SK-N-SH treated with all-trans-retinoic acid at 6 μM for 48 hours (cell line): Measurements from ENCODE around the gene WASF1.
A peak's percentile ranks its signal among the peaks of the same experiment; 100 is the strongest.
"Not testable (repeated sequence)": the region's sequence is repeated elsewhere in the genome, so short reads cannot be mapped to it uniquely, and the experiment has no call there.

Experiments
- ATAC-seq: fragments of 200-7000 bp; cut with Tn5 transposase; 3 replicates; pipeline ENCODE4 v1.9.1; 2020; ENCODE audit warnings: mild to moderate bottlenecking, moderate library complexity
- ARNTL ChIP-seq: fragments of 450-650 bp; formaldehyde crosslinking; IDR thresholded peaks from 2 replicates; pipeline ENCODE4 v1.5.0; 2020; ENCODE audit warnings: low read depth, mild to moderate bottlenecking, moderate library complexity, borderline replicate concordance
- BACH2 ChIP-seq: fragments of 250-450 bp; sonication (Bioruptor Pico); IDR thresholded peaks from 2 replicates; pipeline ENCODE4 v1.9.0; 2021; ENCODE audit warnings: mild to moderate bottlenecking, borderline replicate concordance
- CREB5 ChIP-seq: fragments of 250-450 bp; sonication (Bioruptor Pico); IDR thresholded peaks from 2 replicates; pipeline ENCODE4 v1.5.1; 2020; ENCODE audit warnings: low read depth, mild to moderate bottlenecking, moderate library complexity
- CSDC2 ChIP-seq: fragments of 250-450 bp; sonication (Bioruptor Pico); IDR thresholded peaks from 2 replicates; pipeline ENCODE4 v1.5.0; 2020; ENCODE audit warnings: mild to moderate bottlenecking, moderate library complexity
- CSRNP3 ChIP-seq: fragments of 250-450 bp; sonication (Bioruptor Pico); IDR thresholded peaks from 2 replicates; pipeline ENCODE4 v1.5.1; 2021; ENCODE audit warnings: mild to moderate bottlenecking, moderate library complexity
- ESRRG ChIP-seq: fragments of 250-450 bp; sonication (Bioruptor Pico); IDR thresholded peaks from 2 replicates; pipeline ENCODE4 v1.6.1; 2021; ENCODE audit warnings: mild to moderate bottlenecking
- GLIS3 ChIP-seq: fragments of 250-450 bp; sonication (Bioruptor Pico); IDR thresholded peaks from 2 replicates; pipeline ENCODE4 v1.5.0; 2020; ENCODE audit warnings: mild to moderate bottlenecking, moderate library complexity
- ISL1 ChIP-seq: fragments of 250-450 bp; sonication (Bioruptor Pico); IDR thresholded peaks from 2 replicates; pipeline ENCODE4 v2.1.2; 2022; ENCODE audit warnings: mild to moderate bottlenecking, moderate library complexity
- OSR1 ChIP-seq: fragments of 250-450 bp; sonication (Bioruptor Pico); IDR thresholded peaks from 2 replicates; pipeline ENCODE4 v1.8.0; 2022; ENCODE audit warnings: moderate library complexity, mild to moderate bottlenecking, inconsistent platforms
- POU6F1 ChIP-seq: fragments of 250-450 bp; sonication (Bioruptor Pico); IDR thresholded peaks from 2 replicates; pipeline ENCODE4 v1.8.0; 2021; ENCODE audit warnings: low read depth, mild to moderate bottlenecking, moderate library complexity, borderline replicate concordance
- PPARA ChIP-seq: fragments of 250-450 bp; sonication (Bioruptor Pico); IDR thresholded peaks from 2 replicates; pipeline ENCODE4 v1.5.0; 2020; ENCODE audit warnings: mild to moderate bottlenecking, borderline replicate concordance
- RARB ChIP-seq: fragments of 250-450 bp; sonication (Bioruptor Pico); IDR thresholded peaks from 2 replicates; pipeline ENCODE4 v1.8.0; 2021; ENCODE audit warnings: mild to moderate bottlenecking, moderate library complexity
- SNAI2 ChIP-seq: fragments of 250-450 bp; sonication (Bioruptor Pico); IDR thresholded peaks from 2 replicates; pipeline ENCODE4 v1.5.0; 2020; ENCODE audit warnings: mild to moderate bottlenecking, moderate library complexity
- TCF4 ChIP-seq: fragments of 250-450 bp; sonication (Bioruptor Pico); IDR thresholded peaks from 2 replicates; pipeline ENCODE4 v1.8.0; 2021; ENCODE audit warnings: mild to moderate bottlenecking, moderate library complexity, borderline replicate concordance
- TOX ChIP-seq: fragments of 250-450 bp; sonication (Bioruptor Pico); IDR thresholded peaks from 2 replicates; pipeline ENCODE4 v1.8.0; 2021; ENCODE audit warnings: mild to moderate bottlenecking, moderate library complexity, borderline replicate concordance
- TSHZ2 ChIP-seq: fragments of 250-450 bp; sonication (Bioruptor Pico); IDR thresholded peaks from 2 replicates; pipeline ENCODE4 v1.5.0; 2020; ENCODE audit warnings: mild to moderate bottlenecking, moderate library complexity
- ZC3H10 ChIP-seq: fragments of 250-450 bp; sonication (Bioruptor Pico); IDR thresholded peaks from 2 replicates; pipeline ENCODE4 v1.5.1; 2021; ENCODE audit warnings: mild to moderate bottlenecking, moderate library complexity
- ZFP3 ChIP-seq: fragments of 250-450 bp; sonication (Bioruptor Pico); IDR thresholded peaks from 2 replicates; pipeline ENCODE4 v1.5.0; 2020; ENCODE audit warnings: mild to moderate bottlenecking, moderate library complexity
- ZNF565 ChIP-seq: fragments of 450-650 bp; formaldehyde crosslinking; conservative IDR thresholded peaks from 2 replicates; pipeline ENCODE4 v1.5.0; 2020; ENCODE audit warnings: low read depth, mild to moderate bottlenecking, moderate library complexity
- ZNF70 ChIP-seq: fragments of 450-650 bp; formaldehyde crosslinking; IDR thresholded peaks from 2 replicates; pipeline ENCODE4 v1.5.0; 2020; ENCODE audit warnings: mild to moderate bottlenecking, moderate library complexity
- ZNF8 ChIP-seq: fragments of 450-650 bp; formaldehyde crosslinking; IDR thresholded peaks from 2 replicates; pipeline ENCODE4 v1.5.0; 2020; ENCODE audit warnings: mild to moderate bottlenecking, moderate library complexity

The WASF1 gene

GRCh38 chr6:110128418-110128817, 51.1 kb downstream of the WASF1 start:
- ATAC-seq = no peak
- TF ChIP-seq ARNTL (CRISPR knock-in tag) (no peak), PPARA (CRISPR knock-in tag) (no peak), CSDC2 (CRISPR knock-in tag) (no peak), TSHZ2 (CRISPR knock-in tag) (no peak), TCF4 (CRISPR knock-in tag) (no peak), BACH2 (no peak)

DNA sequence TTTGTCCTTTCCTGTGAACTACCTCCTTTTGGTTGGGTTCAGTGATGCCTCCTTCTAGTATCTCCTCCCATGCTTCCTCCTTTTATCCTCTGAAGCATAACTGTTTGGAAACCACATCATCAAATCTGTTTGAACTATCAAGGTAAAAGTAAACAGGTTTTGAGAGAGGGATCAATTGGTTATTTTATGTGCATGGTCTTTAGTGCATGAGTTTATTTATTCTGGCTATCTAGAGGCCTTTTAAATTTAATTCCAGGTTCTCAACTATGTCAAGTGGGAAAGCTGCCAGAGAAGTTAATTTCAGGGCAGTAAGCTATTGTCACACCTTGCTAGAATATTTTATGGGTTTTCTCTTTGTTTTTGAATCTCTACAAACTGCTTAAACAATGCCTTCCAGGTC, 54.1 kb downstream of the WASF1 start:
- no peak for TF ChIP-seq ZFP3 (CRISPR knock-in tag)
- no peak for TF ChIP-seq ZNF70 (CRISPR knock-in tag)
- TF ChIP-seq ESRRG (CRISPR knock-in tag) = no peak
- no peak for TF ChIP-seq ZNF8 (CRISPR knock-in tag)
- TF ChIP-seq ARNTL (CRISPR knock-in tag) = no peak
- TF ChIP-seq TSHZ2 (CRISPR knock-in tag) = no peak
- no peak for TF ChIP-seq CREB5 (CRISPR knock-in tag)
- no peak for TF ChIP-seq BACH2
- no peak for TF ChIP-seq POU6F1 (CRISPR knock-in tag)
- no peak for TF ChIP-seq CSDC2 (CRISPR knock-in tag)
- no peak for TF ChIP-seq ZNF565 (CRISPR knock-in tag)
- no peak for TF ChIP-seq RARB
- no peak for TF ChIP-seq ZC3H10 (CRISPR knock-in tag)
- no peak for TF ChIP-seq OSR1 (CRISPR knock-in tag)
- ATAC-seq = no peak

DNA sequence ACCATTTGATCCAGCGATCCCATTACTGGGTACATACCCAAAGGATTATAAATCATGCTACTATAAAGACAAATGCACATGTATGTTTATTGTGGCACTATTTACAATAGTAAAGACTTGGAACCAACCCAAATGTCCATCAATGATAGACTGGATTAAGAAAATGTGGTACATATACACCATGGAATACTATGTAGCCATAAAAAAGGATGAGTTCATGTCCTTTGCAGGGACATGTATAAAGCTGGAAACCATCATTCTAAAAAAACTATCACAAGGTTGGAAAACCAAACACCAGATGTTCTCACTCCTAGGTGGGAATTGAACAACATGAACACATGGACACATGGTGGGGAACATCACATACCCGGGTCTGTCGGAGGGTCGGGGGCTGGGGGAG, 57.8 kb downstream of the WASF1 start:
- peak; percentile 83 for TF ChIP-seq ZNF8 (CRISPR knock-in tag)
- TF ChIP-seq, all 23 proteins: peak for 1; not testable (repeated sequence) for 22
- ATAC-seq = not testable (repeated sequence)

DNA sequence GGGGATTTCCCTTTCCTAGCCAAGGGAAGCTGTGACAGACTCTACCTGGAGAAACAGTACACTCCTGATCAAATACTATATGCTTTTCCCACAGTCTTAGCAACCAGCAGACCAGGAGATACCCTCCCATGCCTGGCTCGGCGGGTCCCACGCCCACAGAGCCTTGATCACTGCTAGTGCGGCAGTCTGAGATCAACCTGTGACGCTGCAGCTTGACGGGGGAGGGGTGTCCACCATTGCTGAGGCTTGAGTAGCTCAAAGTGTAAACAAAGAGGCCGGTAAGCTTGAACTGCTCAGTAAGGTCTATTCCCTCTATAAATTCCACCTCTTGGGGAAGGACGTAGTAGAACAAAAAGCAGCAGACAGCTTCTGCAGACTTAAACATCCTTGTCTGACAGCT, 63.2 kb downstream of the WASF1 start:
- no peak for ATAC-seq
- no peak for TF ChIP-seq OSR1 (CRISPR knock-in tag)
- TF ChIP-seq SNAI2 (CRISPR knock-in tag) = no peak
- no peak for TF ChIP-seq ISL1
- TF ChIP-seq CSDC2 (CRISPR knock-in tag) = no peak
- no peak for TF ChIP-seq ZNF565 (CRISPR knock-in tag)
- TF ChIP-seq ZNF70 (CRISPR knock-in tag) = no peak
- TF ChIP-seq RARB = no peak
- TF ChIP-seq CSRNP3 (CRISPR knock-in tag) = no peak
- TF ChIP-seq ZNF8 (CRISPR knock-in tag) = no peak
- TF ChIP-seq TSHZ2 (CRISPR knock-in tag) = no peak
- TF ChIP-seq TCF4 (CRISPR knock-in tag) = no peak
- no peak for TF ChIP-seq POU6F1 (CRISPR knock-in tag)
- TF ChIP-seq TOX = no peak
- TF ChIP-seq ZC3H10 (CRISPR knock-in tag) = no peak
- TF ChIP-seq GLIS3 = no peak
